SU-DHL-6 (cell line): ENCODE measurements around the gene RTCB.

Experiments used
- CTCF ChIP-seq: fragments of 200-600 bp; sonication (generic); IDR thresholded peaks from one replicate; pipeline ENCODE4 v1.5.1; 2017; ENCODE audit warnings: antibody characterized with exemption, mild to moderate bottlenecking, low read length, moderate library complexity; ENCODE audit not compliant: insufficient read depth, poor library complexity, severe bottlenecking
- EZH2phosphoT487 ChIP-seq: fragments of 200-600 bp; sonication (generic), shearing (Covaris generic); conservative IDR thresholded peaks from 2 replicates; pipeline ENCODE4 v1.6.1; 2018; ENCODE audit warnings: mild to moderate bottlenecking, antibody characterized with exemption, low read length, moderate library complexity, mixed read lengths

GRCh38 chr22:32407312-32407711 is 4.7 kb downstream of the RTCB start:
- no peak for TF ChIP-seq CTCF
- no peak for TF ChIP-seq EZH2phosphoT487
